LoVo (cell line): ENCODE measurements around the gene PGGT1B.

Experiments used
- DNase-seq: peaks from one replicate; pipeline ENCODE4 v3.0.0-alpha.2; 2016; ENCODE audit warnings: low spot score

The PGGT1B gene

DNA sequence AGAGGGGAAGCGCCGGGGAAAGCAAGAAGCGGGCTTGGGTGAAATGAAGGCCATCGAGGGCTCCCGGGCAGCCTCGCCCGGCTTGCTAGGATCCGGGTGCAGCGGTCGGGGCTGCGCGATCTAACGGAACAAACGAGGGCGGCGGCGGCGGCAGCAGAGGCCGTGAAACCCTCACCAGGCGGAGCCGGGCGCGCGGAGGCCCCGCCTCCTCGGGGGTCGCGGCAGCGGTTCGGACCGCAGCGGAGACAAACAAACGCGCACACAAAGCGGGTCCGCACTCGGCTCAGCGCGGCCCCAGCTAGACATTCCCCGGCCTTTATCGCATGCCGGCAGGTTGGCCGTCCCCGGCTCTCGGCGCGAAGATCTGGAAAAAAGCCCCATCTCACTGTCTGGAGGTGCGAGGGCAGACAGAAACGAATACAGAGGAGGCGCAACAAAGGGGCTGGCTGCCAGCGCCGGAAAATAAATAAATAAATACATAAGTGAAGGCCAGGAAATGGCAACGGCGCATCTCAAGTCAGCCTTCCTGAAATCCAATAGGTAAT lies 82.4 kb downstream of the PGGT1B start:
- DNase-seq: peak; percentile 37

GRCh38 chr5:115179394-115180164 lies 83.1 kb downstream of the PGGT1B start:
- DNase-seq: peak; percentile 21

GRCh38 chr5:115179030-115179393 lies 83.7 kb downstream of the PGGT1B start:
- DNase-seq: no peak

DNA sequence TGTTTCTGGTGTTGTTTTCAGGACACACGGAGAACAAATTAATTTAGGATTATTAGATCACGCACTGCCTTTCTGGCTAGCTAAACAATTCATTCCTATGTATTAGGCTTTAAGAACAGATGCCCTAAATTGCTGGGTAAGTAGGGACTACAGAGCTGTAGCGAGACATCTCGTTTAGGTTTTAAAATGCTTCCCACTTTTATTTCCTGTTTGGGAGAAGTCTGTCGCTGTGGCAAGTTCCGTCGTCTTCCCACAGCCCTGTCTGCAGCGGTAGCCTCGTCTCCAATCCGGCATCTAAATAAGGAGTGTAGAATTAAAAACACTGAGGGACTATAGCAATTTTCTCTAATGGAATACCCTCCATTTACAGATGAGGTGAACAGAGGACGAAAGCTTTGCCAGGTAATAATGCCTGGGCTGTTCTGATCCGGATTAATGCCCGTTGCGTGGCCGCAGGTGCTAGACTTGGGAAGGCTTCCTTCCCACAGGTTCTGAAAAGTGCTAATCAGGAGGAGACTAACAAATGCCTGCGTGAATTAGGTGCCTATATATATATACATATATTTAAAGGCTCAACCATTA lies 91.7 kb downstream of the PGGT1B start:
- DNase-seq: no peak

- DNase-seq: no peak
Measured at GRCh38 chr5:115170134-115170928, 92.3 kb downstream of the PGGT1B start.

DNA sequence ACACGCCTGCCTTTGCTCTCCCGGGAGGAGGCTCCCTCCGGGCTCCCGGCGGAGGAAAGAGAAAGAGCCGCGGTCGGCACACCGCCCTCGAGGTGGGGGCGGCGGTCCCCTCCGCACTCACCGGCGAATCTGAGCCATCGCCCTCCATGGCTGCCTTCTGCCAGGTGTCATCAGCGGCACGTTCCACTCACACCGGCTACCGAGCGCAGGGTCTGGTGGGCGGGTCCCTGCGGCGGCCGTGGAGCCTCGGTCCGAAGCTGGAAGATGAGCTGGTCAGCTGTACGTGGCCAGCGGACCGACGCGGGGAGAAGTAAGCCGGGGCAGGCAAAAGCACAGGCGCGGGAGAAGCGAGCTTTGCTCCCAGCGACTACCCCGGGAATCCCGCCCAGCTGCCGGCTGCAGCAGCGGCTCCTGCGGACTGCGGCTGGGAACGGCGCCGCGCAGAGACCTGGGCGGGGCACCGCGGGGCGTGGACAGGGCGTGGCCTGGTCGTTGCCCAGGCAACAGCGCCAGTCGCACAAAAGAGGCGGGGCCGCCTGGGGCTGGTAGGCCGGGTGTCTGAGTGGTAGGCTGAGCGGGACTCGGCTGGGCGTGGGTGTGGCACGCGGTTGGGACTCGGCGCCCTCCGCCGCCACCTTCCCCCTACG lies 93.1 kb downstream of the PGGT1B start, which contains the start of gene TRIM36:
TSS of gene TRIM36 (minus strand) at position 422 of the 647 bp plus-strand sequence. CDS start at position 148, 274 bp downstream.
- DNase-seq: peak; percentile 98

DNA sequence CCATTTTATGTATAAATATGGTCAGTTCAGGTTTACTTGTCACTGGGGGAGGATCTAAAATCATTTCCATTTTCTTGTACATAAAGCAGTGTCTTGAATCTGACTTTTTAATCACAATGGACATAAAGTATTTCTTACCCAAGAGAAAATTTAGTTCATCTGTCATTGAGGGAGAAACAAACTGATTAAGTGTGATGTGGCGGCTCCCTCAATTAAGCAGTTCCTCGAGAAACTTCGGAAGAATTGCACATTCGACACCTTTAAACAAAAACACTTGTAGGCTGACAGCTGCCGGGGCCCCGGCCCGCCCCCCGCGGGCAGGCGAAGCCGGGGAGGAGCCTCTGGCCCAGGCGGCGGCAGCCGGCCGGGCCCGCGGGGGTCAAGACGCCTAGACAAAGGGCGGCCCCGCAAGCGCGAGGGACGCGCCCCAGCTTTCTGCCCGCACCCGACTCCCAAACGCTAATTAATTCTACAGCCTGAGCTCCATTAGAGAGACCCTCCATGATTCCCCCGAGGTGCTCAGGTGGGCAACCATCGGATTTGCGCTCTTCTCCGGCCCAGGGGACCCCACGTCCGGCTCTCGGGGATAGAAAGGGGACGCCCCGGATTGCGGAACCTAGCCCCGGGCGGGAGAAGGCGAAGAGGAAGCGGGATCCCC lies 93.7 kb downstream of the PGGT1B start:
- DNase-seq: peak; percentile 33

GRCh38 chr5:115166744-115167393 lies 95.8 kb downstream of the PGGT1B start:
- no peak for DNase-seq

DNA sequence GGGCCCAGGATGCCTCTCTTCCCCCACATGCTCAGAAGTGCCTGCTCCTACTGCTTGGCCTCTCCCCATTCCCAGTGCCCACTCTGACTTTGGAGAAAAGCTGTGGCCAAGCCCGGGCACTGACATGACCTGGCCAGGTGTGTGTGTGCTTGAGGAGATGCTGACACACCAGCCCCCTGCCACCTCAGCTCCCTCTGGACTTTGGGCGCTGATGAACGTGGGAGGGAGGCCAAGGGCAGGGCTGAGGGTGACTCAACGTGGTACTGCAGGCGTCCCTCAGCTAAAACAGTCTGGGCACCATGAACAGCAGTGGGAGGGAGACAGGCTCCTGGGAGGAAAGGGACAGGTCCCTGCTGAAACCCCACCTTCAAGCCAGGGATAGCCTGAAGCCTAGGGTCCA lies 96.9 kb downstream of the PGGT1B start:
- DNase-seq: no peak

- DNase-seq: no peak
Measured at GRCh38 chr5:115160975-115161475, 101.7 kb downstream of the PGGT1B start.
